GM19372 (cell line): ENCODE data around the gene SOD1.
A peak's percentile ranks its signal among the peaks of the same experiment; 100 is the strongest.
"Not testable (repeated sequence)": the region's sequence is repeated elsewhere in the genome, so short reads cannot be mapped to it uniquely, and the experiment has no call there.

Experiments
- ATAC-seq: cut with Tn5 transposase; IDR thresholded peaks from one replicate; pipeline ENCODE4 v1.9.1; 2021; ENCODE audit warnings: mild to moderate bottlenecking, low read depth, moderate library complexity; ENCODE audit not compliant: unreplicated experiment

SOD1 gene

DNA sequence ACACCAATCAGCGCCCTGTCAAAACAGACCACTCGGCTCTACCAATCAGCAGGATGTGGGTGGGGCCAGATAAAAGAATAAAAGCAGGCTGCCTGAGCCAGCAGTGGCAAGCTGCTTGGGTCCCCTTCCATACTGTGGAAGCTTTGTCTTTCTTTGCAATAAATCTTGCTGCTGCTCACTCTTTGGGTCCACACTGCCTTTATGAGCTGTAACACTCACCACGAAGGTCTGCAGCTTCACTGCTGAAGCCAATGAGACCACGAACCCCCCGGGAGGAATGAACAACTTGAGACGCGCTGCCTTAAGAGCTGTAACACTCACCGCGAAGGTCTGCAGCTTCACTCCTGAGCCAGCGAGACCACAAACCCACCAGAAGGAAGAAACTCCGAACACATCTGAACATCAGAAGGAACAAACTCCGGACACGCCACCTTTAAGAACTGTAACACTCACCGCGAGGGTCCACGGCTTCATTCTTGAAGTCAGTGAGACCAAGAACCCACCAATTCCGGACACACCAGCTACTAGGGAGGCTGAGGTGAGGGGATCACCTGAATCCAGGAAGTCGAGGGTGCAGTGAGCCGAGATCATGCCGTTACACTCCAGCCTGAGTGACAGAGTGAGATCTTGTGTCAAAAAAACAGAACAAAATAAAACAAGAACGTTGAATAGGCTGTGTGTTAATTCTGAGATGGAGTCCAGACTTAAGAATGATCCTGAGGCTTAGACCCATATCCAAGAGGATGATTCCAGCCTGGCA, 4.5 kb upstream of the SOD1 start:
- not testable (repeated sequence) for ATAC-seq

DNA sequence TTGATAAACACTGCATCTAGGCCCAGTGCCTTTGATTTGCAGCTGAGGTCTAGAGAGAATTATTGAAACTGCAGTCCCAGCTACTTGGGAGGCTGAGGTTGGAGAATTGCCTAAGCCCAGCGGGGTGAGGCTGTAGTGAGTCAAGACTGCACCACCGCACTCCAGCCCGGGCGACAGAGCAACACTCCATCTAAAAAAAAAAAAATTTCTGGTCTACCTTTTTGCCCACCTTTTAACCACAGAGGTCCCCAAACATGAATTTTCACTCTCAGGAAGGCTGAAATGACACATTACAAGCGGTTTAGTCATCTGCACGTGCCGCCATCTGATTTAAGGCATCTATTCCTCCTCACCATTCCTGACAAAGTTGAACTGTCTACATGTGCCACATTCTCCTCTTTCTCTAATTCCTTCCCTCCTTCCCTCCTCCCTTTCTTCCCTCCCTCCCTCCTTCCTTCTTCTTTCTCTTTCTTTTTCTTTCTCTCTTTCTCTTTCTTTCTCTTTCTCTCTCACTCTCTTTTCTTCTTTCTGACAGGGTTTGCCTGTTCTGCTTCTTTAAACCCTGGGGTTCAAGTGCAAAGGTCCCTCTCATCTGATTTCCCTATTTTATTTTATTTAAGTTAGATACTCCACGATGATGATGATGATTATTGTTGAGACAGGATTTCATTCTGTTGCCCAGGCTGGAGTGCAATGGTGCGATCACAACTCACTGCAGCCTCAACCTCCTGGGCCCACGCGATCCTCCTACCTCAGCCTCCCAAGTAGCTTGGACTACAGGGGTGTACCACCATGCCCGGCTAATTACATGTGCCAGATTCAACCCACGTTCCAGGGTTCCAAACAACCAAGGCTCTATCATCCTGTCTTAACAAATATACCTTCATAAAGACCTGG, 3.0 kb upstream of the SOD1 start:
- no peak for ATAC-seq

DNA sequence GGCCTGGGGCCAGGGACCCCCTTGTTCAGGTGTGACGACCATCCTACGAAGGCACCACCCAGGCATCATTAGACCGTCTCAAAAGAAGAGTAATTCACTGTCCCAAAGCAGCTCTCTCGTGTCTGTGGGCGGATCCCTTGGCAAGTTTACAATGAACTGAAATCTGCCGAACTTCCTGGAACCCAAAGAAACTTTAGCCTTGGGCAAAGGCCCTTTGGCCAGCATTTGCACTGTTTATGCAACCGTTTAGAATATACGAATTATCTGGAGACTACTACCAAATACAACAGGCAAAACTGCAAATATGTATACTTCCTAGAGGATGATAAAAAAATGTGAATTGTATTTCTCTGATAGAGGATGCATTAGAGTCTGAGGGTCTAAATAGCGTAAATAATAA, 1.4 kb upstream of the SOD1 start:
- ATAC-seq = no peak

DNA sequence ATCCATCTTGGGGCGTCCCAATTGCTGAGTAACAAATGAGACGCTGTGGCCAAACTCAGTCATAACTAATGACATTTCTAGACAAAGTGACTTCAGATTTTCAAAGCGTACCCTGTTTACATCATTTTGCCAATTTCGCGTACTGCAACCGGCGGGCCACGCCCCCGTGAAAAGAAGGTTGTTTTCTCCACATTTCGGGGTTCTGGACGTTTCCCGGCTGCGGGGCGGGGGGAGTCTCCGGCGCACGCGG, 282 bp upstream of the SOD1 start:
- ATAC-seq = peak; percentile 31

DNA sequence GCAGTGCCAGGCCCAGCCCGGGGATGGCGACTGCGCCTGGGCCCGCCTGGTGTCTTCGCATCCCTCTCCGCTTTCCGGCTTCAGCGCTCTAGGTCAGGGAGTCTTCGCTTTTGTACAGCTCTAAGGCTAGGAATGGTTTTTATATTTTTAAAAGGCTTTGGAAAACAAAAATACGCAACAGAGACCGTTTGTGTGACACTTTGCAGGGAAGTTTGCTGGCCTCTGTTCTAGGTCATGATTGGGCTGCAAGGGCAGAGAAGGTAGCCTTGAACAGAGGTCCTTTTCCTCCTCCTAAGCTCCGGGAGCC, 719 bp downstream of the SOD1 start:
- ATAC-seq = peak; percentile 24

DNA sequence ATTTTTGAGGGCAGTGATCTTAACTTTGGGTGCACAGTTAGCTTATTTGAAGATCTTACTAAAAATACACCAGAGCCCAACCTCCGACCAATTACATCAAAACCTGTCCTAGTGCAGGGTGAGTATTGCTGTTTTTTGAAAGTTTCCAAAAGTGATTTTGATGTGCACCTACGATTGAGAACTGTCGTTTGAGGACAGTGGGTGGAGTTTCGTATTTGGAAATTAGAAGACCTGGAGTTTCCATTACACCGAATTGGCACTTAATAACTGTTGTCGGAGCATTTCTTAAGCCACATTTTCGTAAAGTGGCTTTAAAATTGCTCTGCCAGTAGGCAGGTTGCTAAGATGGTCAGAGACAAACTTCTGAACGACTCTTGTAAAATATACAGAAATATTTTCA, 1.1 kb downstream of the SOD1 start:
- no peak for ATAC-seq

DNA sequence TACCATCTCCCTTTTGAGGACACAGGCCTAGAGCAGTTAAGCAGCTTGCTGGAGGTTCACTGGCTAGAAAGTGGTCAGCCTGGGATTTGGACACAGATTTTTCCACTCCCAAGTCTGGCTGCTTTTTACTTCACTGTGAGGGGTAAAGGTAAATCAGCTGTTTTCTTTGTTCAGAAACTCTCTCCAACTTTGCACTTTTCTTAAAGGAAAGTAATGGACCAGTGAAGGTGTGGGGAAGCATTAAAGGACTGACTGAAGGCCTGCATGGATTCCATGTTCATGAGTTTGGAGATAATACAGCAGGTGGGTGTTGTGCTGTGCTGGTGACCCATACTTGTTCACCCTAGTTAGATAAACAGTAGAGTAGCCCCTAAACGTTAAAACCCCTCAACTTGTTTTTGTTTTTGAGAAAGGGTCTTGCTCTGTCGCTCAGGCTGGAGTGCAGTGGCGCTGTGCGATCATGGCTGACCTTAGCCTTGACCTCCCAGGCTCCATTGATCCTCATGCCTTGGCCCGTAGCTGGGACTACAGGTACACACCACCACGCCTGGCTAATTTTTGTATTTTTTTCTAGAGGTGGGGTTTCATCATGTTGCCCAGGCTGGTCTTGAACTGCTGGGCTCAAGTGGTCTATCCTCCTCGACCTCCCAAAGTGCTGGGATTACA, 4.2 kb downstream of the SOD1 start:
- ATAC-seq = no peak

DNA sequence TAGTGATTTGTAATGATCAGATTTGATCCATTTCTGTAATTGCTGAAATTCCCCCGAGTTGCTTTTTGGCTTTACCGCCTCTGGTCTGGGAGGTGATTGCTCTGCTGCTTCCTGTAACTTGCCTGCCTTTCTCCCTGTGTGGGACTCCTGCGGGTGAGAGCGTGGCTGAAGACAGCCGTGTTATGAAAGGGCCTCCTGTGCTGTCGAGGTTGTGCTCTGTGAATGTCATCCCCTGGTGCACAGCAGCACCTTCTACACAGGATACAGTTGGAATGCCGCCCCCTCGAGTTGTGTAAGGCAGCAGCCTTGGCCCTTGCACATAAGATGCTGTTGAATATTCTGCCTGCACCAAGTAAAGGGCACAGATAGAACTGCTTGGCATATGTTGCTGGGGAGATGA, 5.9 kb downstream of the SOD1 start:
- ATAC-seq = no peak

DNA sequence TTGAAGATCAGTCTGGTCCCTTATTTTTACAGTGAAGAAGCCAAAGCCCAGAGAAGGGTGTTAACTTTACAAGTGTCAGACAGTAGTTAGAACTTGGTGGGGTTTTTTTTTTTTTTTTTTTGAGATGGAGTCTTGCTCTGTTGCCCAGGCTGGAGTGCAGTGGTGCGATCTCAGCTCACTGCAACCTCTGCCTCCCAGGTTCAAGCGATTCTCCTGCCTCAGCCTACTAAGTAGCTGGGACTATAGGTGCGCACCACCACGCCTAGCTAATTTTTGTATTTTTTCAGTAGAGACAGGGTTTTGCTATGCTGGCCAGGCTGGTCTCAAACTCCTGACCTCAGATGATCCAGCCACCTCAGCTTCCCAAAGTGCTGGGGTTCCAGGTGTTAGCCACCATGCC, 6.4 kb downstream of the SOD1 start:
- not testable (repeated sequence) for ATAC-seq

DNA sequence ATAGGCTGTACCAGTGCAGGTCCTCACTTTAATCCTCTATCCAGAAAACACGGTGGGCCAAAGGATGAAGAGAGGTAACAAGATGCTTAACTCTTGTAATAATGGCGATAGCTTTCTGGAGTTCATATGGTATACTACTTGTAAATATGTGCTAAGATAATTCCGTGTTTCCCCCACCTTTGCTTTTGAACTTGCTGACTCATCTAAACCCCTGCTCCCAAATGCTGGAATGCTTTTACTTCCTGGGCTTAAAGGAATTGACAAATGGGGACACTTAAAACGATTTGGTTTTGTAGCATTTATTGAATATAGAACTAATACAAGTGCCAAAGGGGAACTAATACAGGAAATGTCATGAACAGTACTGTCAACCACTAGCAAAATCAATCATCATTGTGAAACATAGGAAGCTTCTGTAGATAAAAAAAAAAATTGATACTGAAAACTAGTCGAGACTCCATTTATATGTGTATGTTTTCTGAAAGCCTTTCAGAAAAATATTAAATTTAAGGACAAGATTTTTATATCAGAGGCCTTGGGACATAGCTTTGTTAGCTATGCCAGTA, 7.0 kb downstream of the SOD1 start:
- ATAC-seq = no peak

DNA sequence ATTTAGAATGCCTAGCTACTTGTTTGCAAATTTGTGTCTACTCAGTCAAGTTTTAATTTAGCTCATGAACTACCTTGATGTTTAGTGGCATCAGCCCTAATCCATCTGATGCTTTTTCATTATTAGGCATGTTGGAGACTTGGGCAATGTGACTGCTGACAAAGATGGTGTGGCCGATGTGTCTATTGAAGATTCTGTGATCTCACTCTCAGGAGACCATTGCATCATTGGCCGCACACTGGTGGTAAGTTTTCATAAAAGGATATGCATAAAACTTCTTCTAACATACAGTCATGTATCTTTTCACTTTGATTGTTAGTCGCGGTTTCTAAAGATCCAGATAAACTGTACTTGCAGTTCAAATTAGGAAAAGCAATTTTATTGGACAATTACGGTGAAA, 7.6 kb downstream of the SOD1 start:
- no peak for ATAC-seq

DNA sequence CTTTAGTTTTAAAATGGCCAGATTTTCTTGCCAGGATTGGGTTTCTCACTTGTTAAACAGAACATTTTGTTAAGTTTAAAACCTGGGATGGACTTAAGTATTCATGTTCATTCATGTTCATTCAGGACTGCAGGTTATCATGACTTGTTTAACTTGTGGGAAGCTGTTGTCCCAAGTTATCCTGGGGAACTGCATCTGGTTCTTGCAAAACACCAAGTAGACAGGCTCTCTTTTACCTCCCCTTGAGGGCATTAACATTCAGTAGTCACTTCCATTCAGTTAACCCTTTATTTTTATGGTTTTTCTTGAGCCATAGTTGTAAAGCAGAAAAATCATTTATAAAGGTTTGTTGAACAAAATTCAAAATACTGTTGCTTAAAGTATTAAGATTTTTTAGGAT, 8.1 kb downstream of the SOD1 start:
- no peak for ATAC-seq

DNA sequence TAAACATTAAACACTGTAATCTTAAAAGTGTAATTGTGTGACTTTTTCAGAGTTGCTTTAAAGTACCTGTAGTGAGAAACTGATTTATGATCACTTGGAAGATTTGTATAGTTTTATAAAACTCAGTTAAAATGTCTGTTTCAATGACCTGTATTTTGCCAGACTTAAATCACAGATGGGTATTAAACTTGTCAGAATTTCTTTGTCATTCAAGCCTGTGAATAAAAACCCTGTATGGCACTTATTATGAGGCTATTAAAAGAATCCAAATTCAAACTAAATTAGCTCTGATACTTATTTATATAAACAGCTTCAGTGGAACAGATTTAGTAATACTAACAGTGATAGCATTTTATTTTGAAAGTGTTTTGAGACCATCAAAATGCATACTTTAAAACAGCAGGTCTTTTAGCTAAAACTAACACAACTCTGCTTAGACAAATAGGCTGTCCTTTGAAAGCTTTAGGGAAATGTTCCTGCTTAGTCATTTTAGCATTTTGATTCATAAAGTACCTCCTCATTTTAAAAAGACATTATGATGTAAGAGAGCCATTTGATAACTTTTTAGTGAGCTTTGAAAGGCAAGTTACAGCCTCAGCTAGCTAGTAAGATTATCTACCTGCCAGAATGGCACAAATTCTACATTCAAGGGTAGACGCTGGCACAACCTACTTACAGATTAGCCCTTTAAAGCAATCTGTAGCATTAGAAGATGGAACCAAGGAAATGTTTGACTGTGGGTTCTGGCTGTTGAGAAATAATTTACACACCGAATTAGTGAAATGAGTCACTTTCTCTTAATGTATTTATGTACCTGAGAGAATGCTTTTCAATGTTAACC, 9.4 kb downstream of the SOD1 start:
- ATAC-seq = no peak

DNA sequence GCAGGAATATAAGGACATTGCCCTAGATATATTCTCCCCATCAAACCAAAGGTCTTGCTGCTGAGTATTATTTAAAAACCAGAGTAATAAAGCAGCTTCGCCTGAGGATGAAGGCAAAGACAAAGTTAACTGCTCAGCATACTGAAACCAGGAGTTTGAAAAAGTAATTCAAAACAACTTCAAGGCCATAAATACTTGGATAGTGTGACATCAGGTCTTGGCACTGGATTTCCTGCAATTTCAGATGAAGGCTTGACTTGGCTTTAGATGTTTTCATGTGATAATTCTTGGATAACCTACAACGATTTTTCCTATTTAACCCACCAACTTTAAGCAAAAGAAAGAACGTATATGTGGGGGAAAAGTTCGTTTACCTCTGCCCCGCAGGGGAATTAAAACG, 10.6 kb downstream of the SOD1 start:
- no peak for ATAC-seq

DNA sequence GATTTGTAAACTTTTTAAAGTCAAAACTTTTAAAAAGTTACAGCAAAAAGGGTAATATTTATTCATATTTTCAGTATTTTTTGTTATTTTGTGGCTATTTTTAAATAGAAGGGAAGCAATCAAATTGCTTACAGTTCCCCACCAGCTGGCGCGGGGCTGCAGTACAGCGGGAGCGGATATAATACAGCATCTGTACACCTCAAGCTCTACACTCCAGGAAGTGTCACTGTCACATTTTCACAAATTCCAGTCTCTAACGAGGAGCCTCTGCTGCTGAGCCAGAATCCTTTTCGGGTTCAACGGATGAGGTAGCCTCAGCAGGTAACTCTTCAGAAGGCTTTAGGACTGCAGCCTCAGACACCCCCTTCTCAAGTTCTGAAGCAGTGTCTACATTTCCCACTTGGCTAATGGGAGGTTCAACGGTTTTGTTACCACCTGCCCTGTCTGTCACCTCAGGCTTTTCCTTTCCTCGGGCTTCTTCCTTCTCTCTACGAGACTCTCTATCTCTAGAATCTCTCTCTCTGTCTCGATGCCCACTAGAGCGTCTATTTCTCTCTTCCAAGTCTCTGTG, 11.7 kb downstream of the SOD1 start:
- no peak for ATAC-seq

DNA sequence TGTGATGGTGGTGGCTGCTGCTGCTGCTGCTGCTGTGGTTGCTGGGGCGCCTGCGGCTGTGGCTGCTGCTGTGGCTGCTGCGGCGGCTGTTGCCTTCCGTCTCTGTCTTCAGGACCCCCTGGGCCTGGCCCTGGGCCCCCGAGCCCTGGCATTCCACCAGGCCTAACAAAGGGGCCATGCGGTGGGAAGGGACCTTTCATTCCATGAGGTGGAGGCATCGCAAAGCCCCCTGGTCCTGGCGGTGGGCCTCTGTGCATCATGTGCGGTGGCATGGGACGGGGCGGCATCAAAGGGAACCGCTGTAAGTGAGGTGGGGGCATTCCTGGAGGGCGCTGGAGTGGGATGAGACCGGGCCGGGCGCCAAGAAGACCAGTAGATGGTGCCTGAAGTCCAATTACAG, 12.4 kb downstream of the SOD1 start:
- ATAC-seq = no peak

DNA sequence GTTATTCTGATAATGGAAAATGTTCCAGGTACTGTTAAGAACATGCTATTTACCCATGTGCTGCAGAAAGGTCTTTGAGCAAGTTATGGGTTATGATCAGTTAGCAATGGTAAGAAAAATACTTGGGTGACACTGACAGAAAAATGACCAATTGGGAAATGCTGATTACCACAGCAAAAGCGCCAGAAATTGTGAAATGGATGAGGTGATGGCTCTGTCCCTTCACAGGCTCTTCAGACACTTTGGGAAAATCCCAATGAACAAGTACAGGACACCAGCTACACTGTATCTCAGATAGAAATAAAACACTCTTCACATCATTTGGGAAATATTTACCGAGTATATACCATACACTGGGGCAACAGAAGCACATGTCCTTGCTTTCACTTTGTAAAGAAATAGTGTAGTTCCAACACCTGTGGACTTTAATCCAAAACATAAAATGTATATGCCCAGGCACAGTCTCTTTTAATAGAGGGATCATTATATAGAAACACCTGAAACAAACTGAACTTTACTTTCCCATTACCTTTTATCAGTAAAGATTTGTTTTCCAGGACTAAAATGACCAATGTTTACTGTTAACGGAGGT, 13.9 kb downstream of the SOD1 start:
- no peak for ATAC-seq

DNA sequence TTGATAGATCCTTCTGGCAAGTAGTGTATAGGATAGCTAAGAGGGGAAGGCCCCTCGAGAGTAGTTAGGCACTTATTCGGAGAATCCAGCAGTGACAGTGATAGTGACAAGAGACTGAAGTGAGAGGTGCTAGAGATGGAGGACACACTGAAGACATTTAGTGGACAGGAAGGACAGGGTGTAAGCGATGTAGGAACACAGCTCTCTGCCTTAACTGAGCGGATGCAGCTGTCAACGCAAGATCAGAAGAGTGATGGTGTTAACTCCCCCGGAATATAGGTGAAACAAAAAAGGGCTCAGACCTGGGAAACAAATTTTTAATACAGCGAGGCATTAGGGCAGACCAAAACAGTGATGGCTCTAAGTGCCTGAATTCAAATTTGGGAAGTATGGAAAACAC, 15.8 kb downstream of the SOD1 start:
- ATAC-seq = no peak

DNA sequence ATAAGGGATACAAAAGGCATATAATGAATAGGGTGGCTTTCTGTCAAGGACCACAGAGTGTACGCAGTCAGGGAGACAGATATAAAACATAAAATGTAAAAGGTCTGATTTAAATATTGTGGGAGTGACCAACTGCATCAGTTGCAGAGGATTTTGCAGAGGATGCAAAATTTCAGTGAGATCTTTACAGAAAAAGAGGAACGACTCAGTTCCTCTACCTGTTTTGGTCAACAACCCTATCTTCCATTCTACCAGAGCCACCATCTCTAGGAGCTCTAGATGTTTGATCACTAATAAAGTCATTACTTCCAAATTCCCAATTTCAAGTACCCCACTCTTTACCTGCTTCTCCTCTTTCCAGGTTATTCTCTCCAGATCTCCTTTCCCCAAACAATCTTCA, 16.5 kb downstream of the SOD1 start:
- ATAC-seq = no peak

DNA sequence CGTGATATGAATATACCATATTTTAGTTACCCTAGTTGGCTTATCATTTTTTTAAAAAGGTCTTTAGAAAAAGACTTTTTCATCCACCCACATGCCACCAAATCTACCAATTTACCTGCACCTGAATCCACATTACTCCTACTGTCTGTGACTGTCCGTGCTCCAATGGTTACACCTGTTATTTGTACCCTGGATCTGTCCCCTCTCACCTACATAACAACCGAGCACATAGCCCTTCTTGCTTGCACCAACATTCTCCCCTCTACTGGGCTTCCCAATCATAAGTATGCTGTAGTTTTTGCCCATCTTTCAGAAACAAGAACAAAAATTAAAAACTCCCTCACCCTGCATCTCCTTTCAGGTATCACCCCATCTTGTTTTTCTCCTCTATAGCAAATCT, 17.6 kb downstream of the SOD1 start:
- ATAC-seq = no peak
